Ovary (tissue), 3 donors: ENCODE data around the gene IQCN.

Experiments used
- CTCF ChIP-seq, 3 donors: fragments of 450-650 bp in 2 of 3; fragments of 200-600 bp in 1 of 3; IDR thresholded peaks; one replicate each; pipeline versions ENCODE4 v1.5.1 to v1.8.0; 2016 to 2022; ENCODE audit warnings: antibody characterized with exemption in 3 of 3, mild to moderate bottlenecking in 1 of 3
- EP300 ChIP-seq: sonication (generic); formaldehyde crosslinking; IDR thresholded peaks from one replicate; pipeline ENCODE4 v1.6.1; 2017; ENCODE audit warnings: antibody characterized with exemption
- POLR2A ChIP-seq: fragments of 450-650 bp; IDR thresholded peaks from one replicate; pipeline ENCODE4 v1.6.1; 2017; ENCODE audit warnings: antibody characterized with exemption, mild to moderate bottlenecking, moderate library complexity
- donor health status: DM: no; HTN: no; CAD: no.

GRCh38 chr19:18262144-18262543 is 12.1 kb downstream of the IQCN start:
- no peak for TF ChIP-seq POLR2A
- no peak for TF ChIP-seq CTCF (IDR thresholded peaks at IDR 0.05)
- TF ChIP-seq EP300: no peak
